SK-N-SH (cell line): Measurements from ENCODE around the gene UBA1.

ENCODE experiments used
- CHD2 ChIP-seq: fragments of 150-350 bp; IDR thresholded peaks from 2 replicates; pipeline ENCODE4 v1.6.1; 2018; ENCODE audit warnings: low read length; ENCODE audit not compliant: partially characterized antibody
- CTCF ChIP-seq: fragments of 200-600 bp; sonication (generic); IDR thresholded peaks from 2 replicates; pipeline ENCODE4 v1.6.1; 2017; ENCODE audit warnings: antibody characterized with exemption, mild to moderate bottlenecking, moderate library complexity
- MAX ChIP-seq: IDR thresholded peaks from 2 replicates; pipeline ENCODE4 v1.4.0; 2012; ENCODE audit warnings: low read depth
- TCF12 ChIP-seq: IDR thresholded peaks from 2 replicates; pipeline ENCODE4 v1.4.0; 2012

GRCh38 chrX:47215291-47215900, 21.8 kb downstream of the UBA1 start:
- no peak for TF ChIP-seq CTCF
- no peak for TF ChIP-seq CHD2
- TF ChIP-seq MAX, result no peak
- no peak for TF ChIP-seq TCF12
